Neural crest cell (in vitro differentiated cells): Measurements from ENCODE around the gene NFASC. TPM values are rescaled to one million over a fixed set of nuclear protein-coding genes. Genes with fewer than 3 reads are reported as not detected.

Experiments used
- DNase-seq: peaks from one replicate; pipeline ENCODE4 v3.0.0; 2021; ENCODE audit warnings: low read depth, mixed read lengths, low spot score
- H3K27ac Mint-ChIP-seq: one replicate; pipeline ENCODE4 v1.8.0; 2021; ENCODE audit warnings: mild to moderate bottlenecking, mixed read lengths; ENCODE audit not compliant: unreplicated experiment
- H3K27me3 Mint-ChIP-seq: 2 replicates; pipeline ENCODE4 v1.8.0; 2021; ENCODE audit warnings: low read depth, mild to moderate bottlenecking, mixed read lengths
- H3K36me3 Mint-ChIP-seq: 2 replicates; pipeline ENCODE4 v1.8.0; 2021; ENCODE audit warnings: low read depth, mild to moderate bottlenecking, mixed read lengths
- H3K4me1 Mint-ChIP-seq: 2 replicates; pipeline ENCODE4 v1.8.0; 2021; ENCODE audit warnings: mixed read lengths
- H3K4me3 Mint-ChIP-seq: one replicate; pipeline ENCODE4 v1.8.0; 2021; ENCODE audit warnings: mild to moderate bottlenecking, mixed read lengths
- H3K9me3 Mint-ChIP-seq: 2 replicates; pipeline ENCODE4 v1.8.0; 2021; ENCODE audit warnings: mixed read lengths
- CTCF ChIP-seq: fragments of 200-600 bp; sonication (generic); conservative IDR thresholded peaks from 2 replicates; pipeline ENCODE4 v1.5.0; 2021; ENCODE audit warnings: antibody characterized with exemption, mild to moderate bottlenecking
- total RNA-seq: library from RNA; stranded (reverse); gene quantifications from 2 replicates; pipeline ENCODE4 v1.2.1, GENCODE V29; 2021

The NFASC gene
- total RNA-seq, 1 donor from 2014 or later: 12.9 TPM

GRCh38 chr1:204854286-204854685 is 16.4 kb upstream of the NFASC start:
- no peak for TF ChIP-seq CTCF
- peaks cover 10% of the 10 kb centered on the region for H3K4me1 Mint-ChIP-seq
- H3K4me3 Mint-ChIP-seq: no peak overlapping the region
- no peak for DNase-seq
- H3K9me3 Mint-ChIP-seq: no peaks in the 10 kb centered on the region
- no peak overlapping the region for H3K27ac Mint-ChIP-seq
- peaks cover 32% of the 10 kb centered on the region for H3K27me3 Mint-ChIP-seq
- no peaks in the 10 kb centered on the region for H3K36me3 Mint-ChIP-seq

- no peak for TF ChIP-seq CTCF
- Mint-ChIP-seq H3K4me3 (peak overlapping the region; percentile 38), H3K27me3 (peaks cover 47% of the 10 kb centered on the region), H3K9me3 (no peaks in the 10 kb centered on the region), H3K27ac (no peak overlapping the region), H3K36me3 (no peaks in the 10 kb centered on the region), H3K4me1 (peaks cover 21% of the 10 kb centered on the region)
- DNase-seq: peak; percentile 52
Observed at GRCh38 chr1:204858363-204858821, 12.3 kb upstream of the NFASC start.

- DNase-seq: no peak
- Mint-ChIP-seq H3K27ac (no peak overlapping the region), H3K9me3 (no peaks in the 10 kb centered on the region), H3K4me3 (no peak overlapping the region), H3K36me3 (no peaks in the 10 kb centered on the region), H3K27me3 (peaks cover 47% of the 10 kb centered on the region), H3K4me1 (peaks cover 21% of the 10 kb centered on the region)
- no peak for TF ChIP-seq CTCF
Observed at GRCh38 chr1:204859861-204860267, 10.8 kb upstream of the NFASC start.

GRCh38 chr1:204863024-204863423 is 7.6 kb upstream of the NFASC start:
- no peak for TF ChIP-seq CTCF
- H3K4me3 Mint-ChIP-seq: no peak overlapping the region
- H3K36me3 Mint-ChIP-seq: no peaks in the 10 kb centered on the region
- H3K9me3 Mint-ChIP-seq: no peaks in the 10 kb centered on the region
- H3K27ac Mint-ChIP-seq: no peak overlapping the region
- DNase-seq: no peak
- peaks cover 25% of the 10 kb centered on the region for H3K4me1 Mint-ChIP-seq
- H3K27me3 Mint-ChIP-seq: peaks cover 53% of the 10 kb centered on the region

GRCh38 chr1:204863730-204864129 is 6.9 kb upstream of the NFASC start:
- Mint-ChIP-seq H3K27me3 (peaks cover 52% of the 10 kb centered on the region), H3K27ac (no peak overlapping the region), H3K9me3 (no peaks in the 10 kb centered on the region), H3K4me1 (peaks cover 18% of the 10 kb centered on the region), H3K36me3 (no peaks in the 10 kb centered on the region), H3K4me3 (no peak overlapping the region)
- DNase-seq: no peak
- TF ChIP-seq CTCF: no peak
